Endothelial cell (in vitro differentiated cells): ENCODE measurements around the gene KHDC1. TPM values are rescaled to one million over a fixed set of nuclear protein-coding genes. Genes with fewer than 3 reads are reported as not detected.
"Not testable (repeated sequence)": the region's sequence is repeated elsewhere in the genome, so short reads cannot be mapped to it uniquely, and the experiment has no call there.

Experiments used
- DNase-seq: peaks from one replicate; pipeline ENCODE4 v3.0.0; 2021; ENCODE audit warnings: low spot score
- H3K27ac Mint-ChIP-seq: one replicate; pipeline ENCODE4 v1.8.0; 2021; ENCODE audit warnings: mixed read lengths, inconsistent platforms; ENCODE audit not compliant: unreplicated experiment
- H3K27me3 Mint-ChIP-seq: one replicate; pipeline ENCODE4 v1.8.0; 2021; ENCODE audit warnings: mild to moderate bottlenecking, moderate library complexity, mixed read lengths, inconsistent platforms; ENCODE audit not compliant: unreplicated experiment
- H3K36me3 Mint-ChIP-seq: one replicate; pipeline ENCODE4 v1.8.0; 2021; ENCODE audit warnings: mild to moderate bottlenecking, low read depth, mixed read lengths, inconsistent platforms; ENCODE audit not compliant: unreplicated experiment
- H3K4me1 Mint-ChIP-seq: one replicate; pipeline ENCODE4 v1.8.0; 2021; ENCODE audit warnings: mild to moderate bottlenecking, mixed read lengths, inconsistent platforms; ENCODE audit not compliant: unreplicated experiment
- H3K4me3 Mint-ChIP-seq: one replicate; pipeline ENCODE4 v1.8.0; 2021; ENCODE audit warnings: mild to moderate bottlenecking, mixed read lengths, inconsistent platforms; ENCODE audit not compliant: unreplicated experiment
- H3K9me3 Mint-ChIP-seq: one replicate; pipeline ENCODE4 v1.8.0; 2021; ENCODE audit warnings: mixed read lengths, inconsistent platforms; ENCODE audit not compliant: unreplicated experiment
- CTCF ChIP-seq: fragments of 200-600 bp; sonication (generic); IDR thresholded peaks from one replicate; pipeline ENCODE4 v1.5.0; 2021; ENCODE audit warnings: antibody characterized with exemption; ENCODE audit not compliant: unreplicated experiment
- long read RNA-seq: library from polyadenylated mRNA; unstranded; transcript quantifications from one replicate; pipeline ENCODE4 v2.0.0, GENCODE V29; 2020; ENCODE audit not compliant: unreplicated experiment
- total RNA-seq: library from RNA; stranded (reverse); fragmentation: NEBNext Ultra II Directional; extraction: Animal tissue kit (Norgen Biotek cat#: 25700); gene quantifications from one replicate; pipeline ENCODE4 v1.2.1, GENCODE V29; 2021; ENCODE audit not compliant: unreplicated experiment

KHDC1 gene
- total RNA-seq = 2.6 TPM
- long read RNA-seq, partial matches to known transcripts = 0 of 5 reads
- long read RNA-seq, other reads (novel, unspliced or antisense) = 2 of 5 reads

GRCh38 chr6:73262671-73263569, at the start of gene KHDC1:
KHDC1 (minus strand) TSS chr6:73263196; CDS start chr6:73242517, 20,679 bp downstream.
- peaks cover 11% of the 10 kb centered on the region for H3K4me1 Mint-ChIP-seq
- H3K27ac Mint-ChIP-seq = no peak within 1 kb of the TSS
- H3K36me3 Mint-ChIP-seq = no peaks in the 10 kb centered on the region
- no peaks in the 10 kb centered on the region for H3K9me3 Mint-ChIP-seq
- H3K27me3 Mint-ChIP-seq = peaks cover 2% of the 10 kb centered on the region
- TF ChIP-seq CTCF = no peak
- peak; percentile 58 for DNase-seq
- H3K4me3 Mint-ChIP-seq = peak within 1 kb of the TSS; percentile 74

GRCh38 chr6:73310503-73310845, 47.5 kb upstream of the KHDC1 start:
- H3K27me3 Mint-ChIP-seq, DNase-seq, H3K4me1 Mint-ChIP-seq, H3K36me3 Mint-ChIP-seq, H3K9me3 Mint-ChIP-seq: not testable (repeated sequence)
- peak overlapping the region; percentile 5 for H3K27ac Mint-ChIP-seq
- peak overlapping the region; percentile 92 for H3K4me3 Mint-ChIP-seq

GRCh38 chr6:73309785-73310502, 46.9 kb upstream of the KHDC1 start:
- H3K4me3 Mint-ChIP-seq = peak overlapping the region; percentile 92
- no peak overlapping the region for H3K27ac Mint-ChIP-seq
- peak; percentile 63 for DNase-seq
- no peaks in the 10 kb centered on the region for H3K9me3 Mint-ChIP-seq
- peaks cover 4% of the 10 kb centered on the region for H3K27me3 Mint-ChIP-seq
- H3K4me1 Mint-ChIP-seq = peaks cover 8% of the 10 kb centered on the region
- TF ChIP-seq CTCF = no peak
- H3K36me3 Mint-ChIP-seq = no peaks in the 10 kb centered on the region

- H3K4me3 Mint-ChIP-seq = peak overlapping the region; percentile 92
- DNase-seq = no peak
- H3K27me3 Mint-ChIP-seq = peaks cover 4% of the 10 kb centered on the region
- no peak overlapping the region for H3K27ac Mint-ChIP-seq
- no peak for TF ChIP-seq CTCF
- H3K9me3 Mint-ChIP-seq = no peaks in the 10 kb centered on the region
- peaks cover 8% of the 10 kb centered on the region for H3K4me1 Mint-ChIP-seq
- H3K36me3 Mint-ChIP-seq = no peaks in the 10 kb centered on the region
Measured at GRCh38 chr6:73309535-73309784, 46.5 kb upstream of the KHDC1 start.

- peak; percentile 11 for DNase-seq
- H3K36me3 Mint-ChIP-seq = no peaks in the 10 kb centered on the region
- H3K27ac Mint-ChIP-seq = no peak overlapping the region
- TF ChIP-seq CTCF = no peak
- H3K9me3 Mint-ChIP-seq = no peaks in the 10 kb centered on the region
- H3K27me3 Mint-ChIP-seq = peaks cover 3% of the 10 kb centered on the region
- peak overlapping the region; percentile 92 for H3K4me3 Mint-ChIP-seq
- peaks cover 8% of the 10 kb centered on the region for H3K4me1 Mint-ChIP-seq
Measured at GRCh38 chr6:73308712-73309534, 45.9 kb upstream of the KHDC1 start.

GRCh38 chr6:73303773-73304172, 40.8 kb upstream of the KHDC1 start:
- H3K36me3 Mint-ChIP-seq, H3K4me1 Mint-ChIP-seq, DNase-seq, H3K4me3 Mint-ChIP-seq, H3K27me3 Mint-ChIP-seq, H3K9me3 Mint-ChIP-seq, H3K27ac Mint-ChIP-seq: not testable (repeated sequence)
